ENCODE data around the gene ZBTB4.

The ZBTB4 gene

GRCh38 chr17:7445619-7445968 lies 33.8 kb downstream of the ZBTB4 start:
- Histone ChIP-seq H3K27me3 (ENCODE audit: insufficient read depth, low read depth) (no peaks in the 10 kb centered on the region; the same call in 1 of the 2 replicates), H3K27ac (no peak overlapping the region), H2AFZ (ENCODE audit: low read depth) (no peak overlapping the region), H3K4me3 (IDR thresholded peaks at IDR 0.05; ENCODE audit: insufficient read depth, low read depth, low read length) (no peak overlapping the region), H3K4me2 (no peak overlapping the region), H3K4me1 (ENCODE audit: low read depth, poor library complexity, severe bottlenecking) (no peaks in the 10 kb centered on the region), H3K36me3 (ENCODE audit: insufficient read depth) (no peaks in the 10 kb centered on the region), H4K20me1 (ENCODE audit: insufficient read depth) (no peaks in the 10 kb centered on the region), H3K9ac (no peak overlapping the region), H3K79me2 (ENCODE audit: insufficient read depth, low read depth) (no peaks in the 10 kb centered on the region)
- no peak for TF ChIP-seq CTCF (conservative IDR thresholded peaks at IDR 0.05; ENCODE audit: low read depth, low read length)

- no peaks in the 10 kb centered on the region for H3K36me3 ChIP-seq (ENCODE audit: insufficient read depth)
- H3K4me2 ChIP-seq: no peak within 1 kb of the TSS
- no peaks in the 10 kb centered on the region for H4K20me1 ChIP-seq (ENCODE audit: insufficient read depth)
- no peak within 1 kb of the TSS for H2AFZ ChIP-seq (ENCODE audit: low read depth)
- no peaks in the 10 kb centered on the region; the same call in 1 of the 2 replicates for H3K27me3 ChIP-seq (ENCODE audit: insufficient read depth, low read depth)
- H3K27ac ChIP-seq: no peak within 1 kb of the TSS
- H3K4me3 ChIP-seq (IDR thresholded peaks at IDR 0.05; ENCODE audit: insufficient read depth, low read depth, low read length): no peak within 1 kb of the TSS
- no peaks in the 10 kb centered on the region for H3K79me2 ChIP-seq (ENCODE audit: insufficient read depth, low read depth)
- H3K9ac ChIP-seq: no peak within 1 kb of the TSS
- H3K4me1 ChIP-seq (ENCODE audit: low read depth, poor library complexity, severe bottlenecking): no peaks in the 10 kb centered on the region
- TF ChIP-seq CTCF (conservative IDR thresholded peaks at IDR 0.05; ENCODE audit: low read depth, low read length): no peak
These were observed 34.5 kb downstream of the ZBTB4 start, which contains the start of gene CHRNB1 for GRCh38 chr17:7444682-7445618. Gene CHRNB1 (plus strand): TSS chr17:7445061. CDS start chr17:7445128, 67 bp downstream.

GRCh38 chr17:7443499-7444485 lies 35.6 kb downstream of the ZBTB4 start:
- no peak for TF ChIP-seq CTCF (conservative IDR thresholded peaks at IDR 0.05; ENCODE audit: low read depth, low read length)
- Histone ChIP-seq H3K27ac (no peak overlapping the region), H3K4me1 (ENCODE audit: low read depth, poor library complexity, severe bottlenecking) (no peaks in the 10 kb centered on the region), H3K79me2 (ENCODE audit: insufficient read depth, low read depth) (no peaks in the 10 kb centered on the region), H2AFZ (ENCODE audit: low read depth) (no peak overlapping the region), H3K4me3 (IDR thresholded peaks at IDR 0.05; ENCODE audit: insufficient read depth, low read depth, low read length) (no peak overlapping the region), H3K36me3 (ENCODE audit: insufficient read depth) (no peaks in the 10 kb centered on the region), H3K9ac (no peak overlapping the region), H3K27me3 (ENCODE audit: insufficient read depth, low read depth) (no peaks in the 10 kb centered on the region; the same call in 1 of the 2 replicates), H4K20me1 (ENCODE audit: insufficient read depth) (no peaks in the 10 kb centered on the region), H3K4me2 (no peak overlapping the region)

GRCh38 chr17:7442142-7442541 lies 37.3 kb downstream of the ZBTB4 start:
- TF ChIP-seq CTCF (conservative IDR thresholded peaks at IDR 0.05; ENCODE audit: low read depth, low read length): no peak
- H2AFZ ChIP-seq (ENCODE audit: low read depth): no peak overlapping the region
- H3K9ac ChIP-seq: no peak overlapping the region
- no peaks in the 10 kb centered on the region for H3K79me2 ChIP-seq (ENCODE audit: insufficient read depth, low read depth)
- no peak overlapping the region for H3K4me2 ChIP-seq
- H3K27ac ChIP-seq: no peak overlapping the region
- no peaks in the 10 kb centered on the region for H3K36me3 ChIP-seq (ENCODE audit: insufficient read depth)
- no peaks in the 10 kb centered on the region; the same call in 1 of the 2 replicates for H3K27me3 ChIP-seq (ENCODE audit: insufficient read depth, low read depth)
- H3K4me1 ChIP-seq (ENCODE audit: low read depth, poor library complexity, severe bottlenecking): no peaks in the 10 kb centered on the region
- no peaks in the 10 kb centered on the region for H4K20me1 ChIP-seq (ENCODE audit: insufficient read depth)
- no peak overlapping the region for H3K4me3 ChIP-seq (IDR thresholded peaks at IDR 0.05; ENCODE audit: insufficient read depth, low read depth, low read length)

Measured in KMS-11 (cell line).